ENCODE measurements around the gene TIAL1. TPM values are rescaled to one million over a fixed set of nuclear protein-coding genes. Genes with fewer than 3 reads are reported as not detected.

The TIAL1 gene, protein sequence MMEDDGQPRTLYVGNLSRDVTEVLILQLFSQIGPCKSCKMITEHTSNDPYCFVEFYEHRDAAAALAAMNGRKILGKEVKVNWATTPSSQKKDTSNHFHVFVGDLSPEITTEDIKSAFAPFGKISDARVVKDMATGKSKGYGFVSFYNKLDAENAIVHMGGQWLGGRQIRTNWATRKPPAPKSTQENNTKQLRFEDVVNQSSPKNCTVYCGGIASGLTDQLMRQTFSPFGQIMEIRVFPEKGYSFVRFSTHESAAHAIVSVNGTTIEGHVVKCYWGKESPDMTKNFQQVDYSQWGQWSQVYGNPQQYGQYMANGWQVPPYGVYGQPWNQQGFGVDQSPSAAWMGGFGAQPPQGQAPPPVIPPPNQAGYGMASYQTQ
- total RNA-seq, result 10 to 100 TPM; 71.0 to 82.3 TPM
- polyA plus RNA-seq (ENCODE audit: insufficient read depth, low read depth, low replicate concordance), result 104 TPM
- long read RNA-seq, donor 1, full-length matches to known transcripts, result 16 of 16 reads
- long read RNA-seq, donor 1, partial matches to known transcripts, result 0 of 16 reads
- long read RNA-seq, donor 1, other reads (novel, unspliced or antisense), result 0 of 16 reads
- long read RNA-seq, donor 2, full-length matches to known transcripts, result 11 of 33 reads
- long read RNA-seq, donor 2, partial matches to known transcripts, result 22 of 33 reads
- long read RNA-seq, donor 2, other reads (novel, unspliced or antisense), result 0 of 33 reads

GRCh38 chr10:119596537-119597404 lies at the start of gene TIAL1:
Gene TIAL1 (minus strand): TSS chr10:119596964. CDS start chr10:119596465, 499 bp downstream.
- no peaks in the 10 kb centered on the region for H3K36me3 ChIP-seq (ENCODE audit: low read depth, missing control alignments)
- peak in 1 of 3 experiments; percentile 5 for TF ChIP-seq CTCF (IDR thresholded peaks at IDR 0.05)
- TF ChIP-seq POLR2A (IDR thresholded peaks at IDR 0.05), result no peak
- peak; percentile 99 for DNase-seq
- peaks cover 27% of the 10 kb centered on the region for H3K4me1 ChIP-seq
- H3K4me3 ChIP-seq, result peak within 1 kb of the TSS; percentile 83 to 86
- WGBS, 2 donors, result 0% methylated on average over 61 to 64 of the region's 66 CpGs
- H3K27ac ChIP-seq, result peak within 1 kb of the TSS; percentile 96 to 99
- no peaks in the 10 kb centered on the region for H3K9me3 ChIP-seq
- H3K27me3 ChIP-seq, result no peaks in the 10 kb centered on the region
- intact Hi-C loops (cut with DNase I; ENCODE audit: low total_unique reads), result no loop called here

DNA sequence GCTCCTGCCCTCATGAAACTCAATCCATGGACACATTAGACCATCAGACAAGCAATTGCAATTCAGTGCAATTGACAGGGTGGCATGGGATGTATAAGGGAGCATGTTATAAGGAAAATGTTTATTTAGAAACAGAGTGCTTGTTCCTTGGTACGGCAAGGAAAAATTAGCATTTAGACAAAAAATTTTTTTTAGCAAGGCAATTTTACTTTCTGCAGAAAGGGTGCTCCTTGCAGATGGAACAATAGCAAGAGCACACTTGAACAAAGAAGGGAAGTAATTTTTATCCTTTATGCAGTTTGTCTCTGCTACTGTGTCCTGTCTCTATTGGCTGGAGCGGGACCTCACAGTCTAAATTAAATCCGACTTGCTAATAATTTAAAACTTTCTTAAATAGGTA lies 48.2 kb upstream of the TIAL1 start:
- no peak for TF ChIP-seq CTCF (IDR thresholded peaks at IDR 0.05)
- TF ChIP-seq POLR2A (IDR thresholded peaks at IDR 0.05), result no peak
- Histone ChIP-seq H3K4me1 (no peaks in the 10 kb centered on the region), H3K27me3 (no peaks in the 10 kb centered on the region), H3K27ac (no peak overlapping the region), H3K9me3 (no peaks in the 10 kb centered on the region), H3K36me3 (ENCODE audit: low read depth, missing control alignments) (no peaks in the 10 kb centered on the region), H3K4me3 (no peak overlapping the region)
- DNase-seq, result no peak
- WGBS, 2 donors, result 88 to 90% methylated on average over 3 of the region's 3 CpGs
- intact Hi-C loops (cut with DNase I; ENCODE audit: low total_unique reads), result no loop called here

- no peak for DNase-seq
- no peaks in the 10 kb centered on the region for H3K4me1 ChIP-seq
- H3K27ac ChIP-seq, result no peak overlapping the region
- 71 to 80% methylated on average over 15 of the region's 15 CpGs for WGBS, 2 donors
- no peaks in the 10 kb centered on the region for H3K27me3 ChIP-seq
- H3K36me3 ChIP-seq (ENCODE audit: low read depth, missing control alignments), result no peaks in the 10 kb centered on the region
- TF ChIP-seq CTCF (IDR thresholded peaks at IDR 0.05) (no peak), POLR2A (IDR thresholded peaks at IDR 0.05) (no peak)
- no peaks in the 10 kb centered on the region for H3K9me3 ChIP-seq
- H3K4me3 ChIP-seq, result no peak overlapping the region
- intact Hi-C loops (cut with DNase I; ENCODE audit: low total_unique reads), result no loop called here
These were observed 47.5 kb upstream of the TIAL1 start for GRCh38 chr10:119644205-119644814.

DNA sequence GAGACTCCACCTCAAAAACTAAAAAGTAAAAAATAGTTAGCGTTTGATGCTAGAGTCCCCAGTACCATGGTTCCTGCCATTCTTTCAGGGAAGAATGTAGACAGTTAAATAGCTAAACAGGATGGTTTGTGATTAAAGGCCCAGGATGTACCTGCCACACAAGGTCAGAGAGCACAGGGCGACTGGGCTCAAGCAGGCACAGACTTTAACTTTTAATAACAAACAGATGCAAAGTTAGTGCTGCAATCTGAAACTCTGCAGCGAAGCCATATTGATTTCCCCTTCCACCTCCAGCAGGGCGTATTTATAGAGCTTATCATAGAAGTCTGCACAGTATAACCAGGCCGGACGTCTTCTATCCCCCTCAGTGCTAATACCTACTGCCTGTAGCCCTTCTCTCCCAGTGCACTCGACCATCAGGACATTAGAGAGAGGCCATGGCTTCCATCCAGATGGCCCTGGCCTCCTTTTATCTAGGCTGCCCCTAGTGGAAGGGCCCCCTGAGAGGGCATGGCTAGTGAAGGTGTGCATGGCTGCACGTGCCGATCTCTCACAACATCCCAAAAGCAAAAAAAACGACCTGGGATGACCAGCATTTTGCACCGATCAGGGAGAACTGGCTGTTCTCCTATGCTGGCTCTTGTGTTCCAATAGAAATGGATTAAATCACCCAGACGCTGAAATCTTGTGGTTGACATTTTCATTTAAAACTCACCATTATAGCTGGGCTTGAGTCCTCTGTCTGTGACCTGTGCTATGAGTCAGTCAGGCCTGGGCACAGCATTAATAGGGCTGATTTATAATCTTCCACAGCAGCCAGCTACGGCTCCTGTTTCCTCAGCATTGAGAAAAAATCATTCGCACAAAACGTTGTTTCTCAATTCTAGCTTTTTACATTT lies 46.8 kb upstream of the TIAL1 start:
- intact Hi-C loops (cut with DNase I; ENCODE audit: low total_unique reads), result no loop called here
- no peaks in the 10 kb centered on the region for H3K36me3 ChIP-seq (ENCODE audit: low read depth, missing control alignments)
- H3K27ac ChIP-seq, result no peak overlapping the region
- no peaks in the 10 kb centered on the region for H3K4me1 ChIP-seq
- DNase-seq, result no peak
- no peak overlapping the region for H3K4me3 ChIP-seq
- 56 to 65% methylated on average over 13 to 15 of the region's 15 CpGs for WGBS, 2 donors
- TF ChIP-seq CTCF (IDR thresholded peaks at IDR 0.05) (no peak), POLR2A (IDR thresholded peaks at IDR 0.05) (no peak)
- H3K9me3 ChIP-seq, result no peaks in the 10 kb centered on the region
- no peaks in the 10 kb centered on the region for H3K27me3 ChIP-seq

All from testis (tissue), 5 donors.